HG02852 (cell line): ENCODE results near the gene NAMPT.
"Not testable (repeated sequence)": the region's sequence is repeated elsewhere in the genome, so short reads cannot be mapped to it uniquely, and the experiment has no call there.

Source experiments
- ATAC-seq: cut with Tn5 transposase; IDR thresholded peaks from one replicate; pipeline ENCODE4 v1.9.1; 2021; ENCODE audit warnings: mild to moderate bottlenecking, moderate library complexity; ENCODE audit not compliant: unreplicated experiment

NAMPT gene

DNA sequence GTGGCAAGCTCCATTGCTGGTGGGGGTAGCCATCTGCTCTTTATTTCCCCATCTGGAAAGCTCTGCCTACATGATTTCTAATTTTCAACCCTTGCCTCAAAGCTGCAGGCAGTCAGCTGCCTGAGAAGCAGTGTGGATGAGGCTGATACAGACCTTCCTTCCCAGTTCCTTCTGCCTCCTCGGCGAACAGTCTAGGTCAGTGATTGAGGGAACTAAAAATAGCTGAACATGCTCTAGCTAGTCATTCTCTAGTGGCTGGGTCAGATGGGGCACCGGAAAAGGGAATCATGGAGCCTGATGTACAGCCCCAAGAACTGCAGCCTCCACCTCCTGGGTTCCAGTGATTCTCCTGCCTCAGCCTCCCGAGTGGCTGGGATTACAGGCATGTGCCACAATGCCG lies 48.7 kb downstream of the NAMPT start:
- ATAC-seq: no peak

DNA sequence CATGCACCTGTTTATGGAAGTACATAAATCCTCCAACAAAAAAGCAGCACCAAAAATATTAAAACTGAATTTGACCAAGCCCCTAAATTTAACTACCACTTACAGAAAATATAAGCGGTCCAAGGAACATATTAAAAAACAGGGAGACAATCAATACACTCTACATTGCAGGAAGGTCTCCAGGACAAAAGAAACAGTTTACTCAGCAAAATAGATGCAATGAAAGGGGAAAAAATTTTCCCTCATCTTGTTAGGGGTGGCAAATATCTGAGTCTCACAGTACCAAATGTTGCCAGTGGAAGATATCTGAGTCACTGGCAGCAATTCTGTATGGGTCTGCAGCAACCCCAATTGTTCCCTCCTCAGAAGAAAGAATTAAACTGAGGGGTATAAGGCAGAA lies 50.4 kb downstream of the NAMPT start:
- ATAC-seq: no peak

DNA sequence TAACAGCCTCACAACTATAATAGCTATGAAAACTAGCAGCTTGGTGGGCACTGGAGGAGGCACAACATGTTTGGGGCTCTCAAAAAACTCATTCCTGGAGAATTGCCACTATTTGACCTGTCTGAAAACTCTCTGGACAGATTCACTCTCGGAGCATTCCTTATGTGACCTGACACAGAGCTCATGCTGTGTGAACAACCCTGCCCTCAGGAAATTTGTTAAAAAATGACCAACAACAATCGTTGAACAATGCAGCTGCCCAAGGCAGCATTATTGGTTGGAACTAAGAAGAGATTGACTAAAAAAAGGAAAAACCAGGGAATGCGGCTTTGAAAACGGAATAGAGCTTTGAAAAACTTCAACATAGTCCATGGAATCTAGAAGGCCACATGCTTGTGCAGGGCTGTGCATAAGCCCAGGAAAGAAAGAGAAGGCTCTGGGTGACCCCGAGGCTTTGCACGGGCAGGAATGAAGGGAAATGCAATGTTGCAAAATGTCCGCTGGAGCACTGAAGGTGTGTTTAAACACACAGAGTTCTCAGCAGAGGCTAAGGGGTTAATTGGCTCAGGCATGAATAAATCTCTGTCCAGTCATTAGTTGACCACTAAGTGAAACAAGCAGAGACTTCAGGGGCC lies 52.8 kb downstream of the NAMPT start:
- no peak for ATAC-seq

DNA sequence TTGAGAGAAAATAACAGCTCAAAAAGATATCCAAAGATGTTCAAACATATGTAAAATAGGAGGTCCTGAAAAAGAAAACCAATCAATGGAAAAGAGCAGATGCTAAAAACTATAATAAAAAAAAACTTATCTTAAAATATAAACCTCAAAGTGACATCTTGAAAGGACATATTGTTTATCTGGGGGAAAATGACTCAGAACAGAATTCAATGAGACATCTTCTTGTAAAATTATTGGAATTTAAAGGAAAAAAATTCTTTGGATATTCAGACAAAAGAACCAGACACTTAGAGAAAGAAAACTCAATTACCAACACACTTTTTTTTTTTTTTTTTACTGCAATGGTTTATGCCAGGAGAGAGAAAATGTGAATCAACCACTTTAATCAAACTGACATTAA lies 58.9 kb downstream of the NAMPT start:
- ATAC-seq: no peak

DNA sequence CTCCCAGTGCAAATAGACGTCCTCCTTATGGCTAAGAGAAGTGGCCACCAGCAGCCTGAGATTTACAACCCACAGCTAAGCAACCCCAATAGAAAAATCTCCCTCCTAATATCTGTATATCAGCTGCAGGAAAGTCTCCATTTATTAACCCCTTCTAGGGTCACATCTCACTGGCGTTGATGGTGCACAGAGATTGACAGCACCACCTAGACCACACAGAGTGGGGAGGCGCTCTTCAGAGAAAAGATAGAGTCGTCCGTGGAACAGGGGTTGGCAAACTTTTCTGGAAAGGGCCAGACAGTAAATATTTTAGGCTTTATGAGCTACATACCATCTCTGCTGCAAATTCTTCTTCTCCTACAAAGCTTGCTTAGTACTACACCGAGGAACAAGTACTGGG lies 60.0 kb downstream of the NAMPT start:
- ATAC-seq: no peak

DNA sequence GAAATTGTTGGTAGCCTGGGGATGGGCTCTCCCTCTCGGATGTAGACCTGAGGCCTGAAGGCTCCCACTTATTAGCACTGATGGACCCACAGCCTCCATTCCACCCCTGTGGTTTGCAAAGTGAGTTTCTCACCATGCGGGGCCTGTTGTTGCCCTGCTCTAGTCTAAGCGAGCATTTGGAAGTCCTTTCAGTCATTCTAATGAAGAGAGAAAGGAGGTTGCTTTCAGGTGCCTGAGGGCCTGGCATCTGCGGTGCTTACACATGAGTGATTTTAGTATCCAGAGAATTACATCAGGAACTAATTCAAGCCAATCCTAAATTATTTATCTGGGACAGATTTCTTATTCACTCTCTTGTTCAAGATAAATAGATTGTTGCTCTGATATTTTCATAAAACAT lies 61.6 kb downstream of the NAMPT start:
- ATAC-seq: no peak

DNA sequence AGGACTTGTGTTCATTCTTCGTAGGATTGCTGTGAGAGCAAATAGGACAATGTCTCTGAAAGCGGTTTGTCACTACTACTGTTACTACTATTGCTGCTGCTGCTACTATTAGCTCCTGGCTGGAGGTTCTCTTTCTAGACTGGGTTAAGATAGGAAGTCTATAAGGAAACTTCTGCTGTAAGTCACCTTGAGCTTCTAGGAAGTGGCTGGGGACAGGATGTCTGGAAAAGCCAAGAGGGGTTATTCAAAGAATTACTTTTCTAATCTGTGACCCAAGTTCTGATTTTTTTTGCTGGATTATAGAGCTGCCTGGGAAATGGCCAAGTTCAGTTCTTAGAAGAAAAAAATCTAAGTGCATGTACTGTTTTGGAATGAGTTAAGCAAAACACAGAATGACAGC lies 62.2 kb downstream of the NAMPT start:
- no peak for ATAC-seq

DNA sequence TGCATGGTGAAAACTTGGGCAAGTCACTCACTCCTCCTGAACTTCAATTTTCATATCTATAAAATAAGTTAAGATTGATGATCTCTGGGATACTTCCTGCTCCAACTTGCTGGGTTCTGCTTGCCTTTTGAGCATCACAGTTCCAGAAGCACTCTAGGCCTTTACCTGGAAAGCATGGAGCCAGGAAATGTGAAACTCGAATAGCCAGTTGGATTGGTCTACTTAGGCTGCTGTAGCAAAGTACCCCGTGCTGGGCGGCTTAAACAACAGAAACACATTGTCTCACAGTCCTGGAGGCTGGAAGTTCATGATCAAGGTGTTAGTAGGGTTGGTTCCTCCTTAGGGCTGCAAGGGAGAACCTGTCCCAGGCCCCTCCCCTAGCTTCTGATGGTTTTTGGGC lies 64.5 kb downstream of the NAMPT start:
- ATAC-seq: no peak

DNA sequence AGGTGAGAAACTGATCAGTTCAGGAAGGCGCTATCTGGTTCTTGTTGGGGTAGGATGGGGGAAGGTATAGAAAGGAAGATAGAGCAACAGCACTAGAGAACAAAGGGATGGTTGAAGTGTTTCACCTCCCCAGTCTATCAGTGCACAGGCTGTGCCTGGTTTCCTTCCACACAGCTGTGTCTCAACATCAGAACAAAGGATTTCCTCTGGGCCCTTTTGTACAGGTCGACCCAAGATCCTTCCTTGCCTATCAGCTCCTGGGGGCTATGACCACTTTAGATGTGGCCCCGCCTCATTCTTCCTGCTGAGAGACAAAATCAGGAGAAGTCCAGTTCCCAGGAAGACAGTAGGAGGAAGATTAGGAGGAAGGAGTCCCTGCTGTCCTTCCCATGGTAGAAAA lies 65.6 kb downstream of the NAMPT start:
- no peak for ATAC-seq

DNA sequence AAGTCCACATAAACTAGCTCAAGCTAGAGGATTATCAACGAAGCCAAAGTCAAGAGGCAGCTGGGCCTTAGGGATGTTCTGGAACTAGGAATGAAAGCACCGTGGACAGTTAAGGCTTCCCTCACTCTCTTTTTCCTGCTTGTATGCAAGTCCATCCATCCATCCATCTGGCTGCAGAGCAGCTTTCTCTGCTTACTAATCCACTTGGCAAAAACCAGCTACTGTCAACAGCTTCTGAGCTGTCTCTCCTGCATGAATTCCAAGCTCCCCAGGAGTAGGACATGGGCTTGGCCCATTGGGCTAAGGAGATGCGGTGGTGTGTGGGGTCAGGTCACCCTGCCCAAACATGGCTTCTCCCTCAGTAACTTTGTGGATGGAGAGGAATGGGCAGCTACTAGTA lies 66.2 kb downstream of the NAMPT start:
- no peak for ATAC-seq

DNA sequence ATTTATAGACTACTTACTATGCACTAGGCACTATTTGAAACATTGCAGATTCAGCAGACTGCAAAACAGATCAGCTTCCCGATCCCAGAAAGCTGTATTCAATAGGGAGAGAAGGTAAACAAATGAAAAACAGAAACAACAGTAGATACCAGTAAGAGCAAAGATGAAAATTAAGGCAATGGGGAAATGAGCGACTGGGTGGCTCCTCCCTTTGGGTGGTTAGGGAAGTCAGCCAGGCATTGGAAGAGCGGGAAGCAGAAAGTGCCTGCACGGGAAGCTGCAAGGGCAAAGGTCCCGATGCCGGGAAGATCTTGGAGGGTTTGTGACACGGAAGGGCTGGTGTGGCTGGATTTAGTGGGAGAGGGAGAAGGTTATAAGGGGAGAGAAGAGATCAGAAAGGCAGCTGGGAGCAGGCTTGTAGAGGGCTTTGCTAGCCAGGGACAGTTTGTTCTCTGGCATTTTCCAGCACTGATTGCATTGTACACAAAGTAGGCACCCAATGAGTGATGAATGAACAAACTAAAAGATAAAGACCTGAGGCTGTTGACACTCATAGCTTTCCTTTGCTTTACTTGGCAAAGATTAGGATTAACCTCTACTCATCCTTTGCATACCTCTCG lies 67.8 kb downstream of the NAMPT start:
- ATAC-seq: no peak

DNA sequence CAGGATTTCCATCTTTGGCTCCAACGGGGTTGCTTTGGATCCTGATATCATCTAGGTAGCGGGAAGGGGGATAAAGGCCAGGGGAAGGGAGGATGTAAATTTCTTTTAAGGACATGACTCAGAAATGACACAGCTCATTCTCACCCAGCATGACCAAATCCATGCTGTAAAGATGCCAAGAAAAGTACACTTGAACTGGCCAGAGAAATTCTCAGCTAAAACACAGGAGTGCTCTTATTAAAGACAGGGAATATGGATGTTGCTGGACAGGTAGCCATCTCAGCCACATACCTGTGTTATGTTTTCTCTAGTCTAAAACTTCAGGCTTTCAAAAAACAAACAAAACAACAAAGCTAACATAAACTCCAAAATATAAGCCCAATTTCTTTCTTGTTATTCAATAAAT lies 68.3 kb downstream of the NAMPT start:
- no peak for ATAC-seq

DNA sequence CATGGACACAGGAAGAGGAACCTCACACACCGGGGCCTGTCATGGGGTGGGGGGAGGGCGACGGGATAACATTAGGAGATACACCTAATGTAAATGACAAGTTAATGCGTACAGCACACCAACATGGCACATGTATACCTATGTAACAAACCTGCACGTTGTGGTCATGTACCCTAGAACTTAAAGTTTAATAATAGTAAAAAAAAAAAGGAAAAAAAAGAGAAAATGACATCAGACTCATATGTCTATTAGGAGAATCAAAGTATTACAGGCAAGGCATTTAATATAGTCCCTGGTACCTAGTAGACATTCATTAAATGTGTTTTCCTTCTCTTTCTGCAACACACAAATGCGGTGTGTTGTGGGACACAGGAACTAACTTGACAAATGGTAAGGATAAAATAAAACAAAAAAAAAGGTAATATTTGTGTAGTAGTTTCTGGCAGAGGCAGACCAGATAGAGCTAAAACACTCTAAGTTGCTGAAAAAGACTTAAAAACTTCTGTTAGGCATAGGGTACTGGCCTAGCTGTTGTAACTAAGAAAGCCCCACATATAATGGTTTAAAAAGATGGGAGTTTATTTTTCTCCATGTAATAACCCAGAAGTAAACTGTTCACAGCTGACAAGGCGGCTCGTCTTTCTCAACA lies 68.8 kb downstream of the NAMPT start:
- ATAC-seq: no peak

DNA sequence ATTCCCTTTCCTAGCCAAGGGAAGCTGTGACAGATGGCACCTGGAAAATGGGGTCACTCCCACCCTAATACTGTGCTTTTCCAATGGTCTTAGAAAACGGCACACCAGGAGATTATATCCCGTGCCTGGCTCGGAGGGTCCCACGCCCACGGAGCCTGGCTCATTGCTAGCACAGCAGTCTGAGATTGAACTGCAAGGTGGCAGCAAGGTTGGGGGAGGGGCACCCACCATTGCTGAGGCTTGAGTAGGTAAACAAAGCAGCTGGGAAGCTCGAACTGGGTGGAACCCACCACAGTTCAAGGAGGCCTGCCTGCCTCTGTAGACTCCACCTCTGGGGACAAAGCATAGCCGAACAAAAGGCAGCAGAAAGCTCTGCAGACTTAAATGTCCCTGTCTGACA lies 75.8 kb downstream of the NAMPT start:
- ATAC-seq: not testable (repeated sequence)

DNA sequence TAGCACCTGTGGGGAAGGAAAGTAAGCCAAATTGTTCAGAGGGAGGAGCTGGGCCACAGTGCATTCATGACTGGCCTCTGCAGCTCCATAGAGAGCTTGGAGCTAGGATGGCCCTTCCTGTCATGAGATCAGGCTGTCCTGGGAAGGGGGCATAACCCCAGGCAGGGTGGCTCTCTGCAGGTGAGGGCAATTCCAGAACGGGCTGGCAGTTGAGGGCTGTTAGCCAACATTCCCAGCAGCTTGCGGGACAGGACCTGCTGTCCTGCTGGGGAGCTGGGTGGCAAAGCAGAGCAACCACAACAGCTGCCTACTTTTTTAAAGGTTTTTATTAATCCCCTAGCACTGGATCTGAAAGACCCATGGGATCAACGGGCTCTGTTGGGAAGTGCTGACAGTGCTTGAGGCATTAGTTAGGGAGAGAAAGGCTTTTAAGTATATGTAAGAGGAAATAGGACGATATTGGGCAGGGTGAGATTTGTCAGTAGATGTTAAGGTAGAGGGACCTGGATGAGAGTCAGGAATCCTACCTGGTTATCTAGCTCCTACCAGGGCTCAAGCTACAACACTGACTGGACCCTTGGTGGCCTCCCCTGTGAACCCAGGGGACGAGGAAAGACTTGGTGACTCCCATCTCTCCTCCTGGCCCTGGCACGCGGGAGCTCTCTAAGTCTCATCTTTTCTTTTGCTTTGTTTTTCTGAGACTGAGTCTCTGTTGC lies 77.8 kb downstream of the NAMPT start:
- no peak for ATAC-seq

DNA sequence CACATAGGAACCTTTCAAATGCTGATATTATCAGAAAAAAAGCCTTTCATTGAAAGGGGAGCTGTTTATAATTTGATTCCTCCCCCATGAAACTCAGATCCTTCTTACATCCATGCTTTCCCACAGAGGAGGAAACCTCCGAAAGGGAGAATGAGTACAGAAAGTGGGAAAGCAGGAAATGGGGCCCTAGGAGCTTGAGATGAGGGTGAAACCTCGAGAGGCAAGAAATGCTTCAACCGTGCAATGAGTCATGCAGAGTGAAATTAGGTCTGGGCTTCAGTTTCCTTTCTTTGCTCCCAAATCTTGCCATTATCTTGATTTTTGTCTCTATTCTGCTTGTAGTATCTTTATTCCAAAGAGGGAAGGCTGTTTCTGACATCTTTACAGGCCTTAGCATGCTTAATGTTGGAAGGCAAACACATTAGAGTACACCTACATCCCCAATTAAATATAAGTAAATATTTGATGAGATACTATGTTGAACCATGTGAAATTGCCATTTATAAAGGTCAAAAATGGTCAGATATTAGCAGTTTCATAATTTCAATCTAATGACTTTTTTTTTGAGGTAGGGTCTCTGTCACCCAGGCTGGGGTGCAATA lies 79.1 kb downstream of the NAMPT start:
- no peak for ATAC-seq

DNA sequence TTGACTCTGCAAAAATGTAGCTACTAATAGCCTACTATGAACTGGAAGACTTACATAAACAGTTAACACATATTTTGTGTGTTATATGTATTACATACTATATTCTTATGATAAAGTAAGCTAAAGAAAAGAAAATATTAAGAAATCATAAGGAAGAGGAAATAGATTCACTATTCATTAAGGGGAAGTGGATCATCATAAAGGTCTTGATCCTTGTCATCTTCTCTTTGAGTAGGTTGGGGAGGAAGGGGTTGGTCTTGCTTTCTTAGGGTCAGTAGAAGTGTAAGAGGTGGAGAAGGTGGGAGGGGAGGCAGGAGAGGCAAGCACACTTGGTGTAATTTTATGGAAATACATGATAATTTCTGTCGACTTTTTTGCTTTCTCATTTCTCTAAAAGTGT lies 81.3 kb downstream of the NAMPT start:
- ATAC-seq: no peak

DNA sequence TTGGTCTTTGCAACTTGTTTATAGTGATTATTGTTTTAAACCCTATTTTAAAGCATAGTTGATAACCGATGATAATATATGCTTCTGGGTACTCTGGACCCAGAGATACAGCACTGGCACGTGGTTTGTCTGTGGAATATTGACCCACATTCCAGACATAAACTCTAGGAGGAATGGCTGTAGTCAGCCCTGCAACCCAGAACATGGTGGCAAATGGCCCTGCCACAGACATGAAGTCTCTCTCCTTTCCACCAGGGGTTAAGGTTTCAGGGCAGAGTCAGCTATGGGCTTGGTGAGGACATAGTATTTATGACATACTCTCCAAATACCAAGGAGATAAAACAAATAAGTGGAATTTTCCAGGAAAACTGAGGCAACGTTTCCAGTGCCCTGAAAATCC lies 83.6 kb downstream of the NAMPT start:
- ATAC-seq: no peak

DNA sequence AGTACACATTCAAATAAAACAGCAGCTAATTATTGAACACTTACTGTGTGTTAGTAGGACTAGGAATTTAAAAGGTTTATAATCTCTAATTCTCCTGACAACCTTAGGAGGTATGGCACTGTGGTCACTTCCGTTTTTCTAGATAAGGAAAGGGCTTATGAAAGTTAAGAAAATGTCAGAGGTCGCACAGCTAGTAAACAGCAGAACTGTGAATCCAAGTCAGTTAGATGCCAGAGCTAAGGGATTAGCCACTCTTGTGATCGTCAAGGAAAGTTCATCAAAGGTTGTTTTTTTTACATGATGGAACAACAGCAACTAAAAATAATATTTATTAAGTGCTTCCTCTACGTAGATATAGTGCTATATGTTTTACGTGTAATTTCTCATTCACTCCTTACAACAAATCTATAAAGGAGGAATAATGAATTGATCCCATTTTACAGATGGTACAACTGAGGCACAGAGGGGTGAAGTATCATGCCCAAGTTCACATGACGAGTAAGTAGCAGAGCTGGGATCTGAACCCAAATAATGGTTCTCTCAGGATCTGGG lies 84.9 kb downstream of the NAMPT start:
- no peak for ATAC-seq

DNA sequence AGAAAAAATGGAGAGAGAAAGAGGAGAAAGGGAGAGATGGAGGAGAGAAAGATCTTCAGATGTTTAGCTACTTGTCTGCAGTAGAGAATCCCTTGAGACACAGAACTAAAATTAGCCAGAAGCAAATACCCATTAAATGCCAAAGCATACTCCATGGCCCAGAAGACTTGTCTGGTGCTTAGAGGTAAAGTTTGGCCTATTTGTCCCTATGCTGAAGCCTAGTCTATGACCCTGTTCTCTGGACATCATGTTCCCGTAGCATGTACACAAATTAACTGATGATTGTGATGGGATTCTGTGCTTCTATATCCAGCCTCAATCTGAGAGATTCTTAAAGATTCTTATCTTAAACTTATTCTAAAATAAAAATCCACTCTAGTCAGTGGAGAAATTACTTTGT lies 85.8 kb downstream of the NAMPT start:
- ATAC-seq: no peak
